22Rv1 (cell line): ENCODE measurements around the gene RIT1.

ENCODE experiments used
- ZFX ChIP-seq: fragments of 450-650 bp; IDR thresholded peaks from 2 replicates; pipeline ENCODE4 v1.6.1; 2017; ENCODE audit warnings: antibody characterized with exemption, borderline replicate concordance
- TF ChIP-seq, protein P1 (sequence below): fragments of 450-650 bp; IDR thresholded peaks from 2 replicates; pipeline ENCODE4 v1.5.1; 2017; ENCODE audit warnings: mild to moderate bottlenecking

- TF ChIP-seq, protein P1, sequence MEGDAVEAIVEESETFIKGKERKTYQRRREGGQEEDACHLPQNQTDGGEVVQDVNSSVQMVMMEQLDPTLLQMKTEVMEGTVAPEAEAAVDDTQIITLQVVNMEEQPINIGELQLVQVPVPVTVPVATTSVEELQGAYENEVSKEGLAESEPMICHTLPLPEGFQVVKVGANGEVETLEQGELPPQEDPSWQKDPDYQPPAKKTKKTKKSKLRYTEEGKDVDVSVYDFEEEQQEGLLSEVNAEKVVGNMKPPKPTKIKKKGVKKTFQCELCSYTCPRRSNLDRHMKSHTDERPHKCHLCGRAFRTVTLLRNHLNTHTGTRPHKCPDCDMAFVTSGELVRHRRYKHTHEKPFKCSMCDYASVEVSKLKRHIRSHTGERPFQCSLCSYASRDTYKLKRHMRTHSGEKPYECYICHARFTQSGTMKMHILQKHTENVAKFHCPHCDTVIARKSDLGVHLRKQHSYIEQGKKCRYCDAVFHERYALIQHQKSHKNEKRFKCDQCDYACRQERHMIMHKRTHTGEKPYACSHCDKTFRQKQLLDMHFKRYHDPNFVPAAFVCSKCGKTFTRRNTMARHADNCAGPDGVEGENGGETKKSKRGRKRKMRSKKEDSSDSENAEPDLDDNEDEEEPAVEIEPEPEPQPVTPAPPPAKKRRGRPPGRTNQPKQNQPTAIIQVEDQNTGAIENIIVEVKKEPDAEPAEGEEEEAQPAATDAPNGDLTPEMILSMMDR: no peak
- TF ChIP-seq ZFX: no peak
These were observed 28.4 kb downstream of the RIT1 start for GRCh38 chr1:155882766-155883165.
